SK-N-SH treated with all-trans-retinoic acid at 6 μM for 48 hours (cell line): ENCODE measurements around the gene DYNLT1.

Experiments used
- PATZ1 ChIP-seq: fragments of 250-450 bp; sonication (Bioruptor Pico); IDR thresholded peaks from 2 replicates; pipeline ENCODE4 v1.8.0; 2020; ENCODE audit warnings: mild to moderate bottlenecking, moderate library complexity, borderline replicate concordance
- SNAI2 ChIP-seq: fragments of 250-450 bp; sonication (Bioruptor Pico); IDR thresholded peaks from 2 replicates; pipeline ENCODE4 v1.5.0; 2020; ENCODE audit warnings: mild to moderate bottlenecking, moderate library complexity
- ZC3H10 ChIP-seq: fragments of 250-450 bp; sonication (Bioruptor Pico); IDR thresholded peaks from 2 replicates; pipeline ENCODE4 v1.5.1; 2021; ENCODE audit warnings: mild to moderate bottlenecking, moderate library complexity
- ZFP3 ChIP-seq: fragments of 250-450 bp; sonication (Bioruptor Pico); IDR thresholded peaks from 2 replicates; pipeline ENCODE4 v1.5.0; 2020; ENCODE audit warnings: mild to moderate bottlenecking, moderate library complexity
- ZFP30 ChIP-seq: fragments of 450-650 bp; formaldehyde crosslinking; IDR thresholded peaks from 2 replicates; pipeline ENCODE4 v1.5.0; 2022; ENCODE audit warnings: mild to moderate bottlenecking, moderate library complexity
- ZNF565 ChIP-seq: fragments of 450-650 bp; formaldehyde crosslinking; conservative IDR thresholded peaks from 2 replicates; pipeline ENCODE4 v1.5.0; 2020; ENCODE audit warnings: low read depth, mild to moderate bottlenecking, moderate library complexity
- TF ChIP-seq, protein P1 (sequence below): fragments of 250-450 bp; sonication (Bioruptor Pico); IDR thresholded peaks from 2 replicates; pipeline ENCODE4 v1.5.1; 2020; ENCODE audit warnings: low read depth, mild to moderate bottlenecking, moderate library complexity

- TF ChIP-seq PATZ1 (CRISPR knock-in tag) (no peak), ZFP3 (CRISPR knock-in tag) (no peak), ZNF565 (no peak), SNAI2 (no peak), ZFP30 (CRISPR knock-in tag) (no peak), ZC3H10 (CRISPR knock-in tag) (no peak)
- TF ChIP-seq, protein P1, sequence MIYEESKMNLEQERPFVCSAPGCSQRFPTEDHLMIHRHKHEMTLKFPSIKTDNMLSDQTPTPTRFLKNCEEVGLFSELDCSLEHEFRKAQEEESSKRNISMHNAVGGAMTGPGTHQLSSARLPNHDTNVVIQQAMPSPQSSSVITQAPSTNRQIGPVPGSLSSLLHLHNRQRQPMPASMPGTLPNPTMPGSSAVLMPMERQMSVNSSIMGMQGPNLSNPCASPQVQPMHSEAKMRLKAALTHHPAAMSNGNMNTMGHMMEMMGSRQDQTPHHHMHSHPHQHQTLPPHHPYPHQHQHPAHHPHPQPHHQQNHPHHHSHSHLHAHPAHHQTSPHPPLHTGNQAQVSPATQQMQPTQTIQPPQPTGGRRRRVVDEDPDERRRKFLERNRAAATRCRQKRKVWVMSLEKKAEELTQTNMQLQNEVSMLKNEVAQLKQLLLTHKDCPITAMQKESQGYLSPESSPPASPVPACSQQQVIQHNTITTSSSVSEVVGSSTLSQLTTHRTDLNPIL (CRISPR knock-in tag), result no peak
Measured at GRCh38 chr6:158621694-158622544, 22.6 kb downstream of the DYNLT1 start.
